ENCODE results near the gene STK24. TPM values are rescaled to one million over a fixed set of nuclear protein-coding genes. Genes with fewer than 3 reads are reported as not detected.

STK24 gene
- polyA plus RNA-seq, 2 of the 4 experiments (the other 2 are of a cell fraction): 46.1 to 55.6 TPM

GRCh38 chr13:98458431-98458830 lies 118.5 kb downstream of the STK24 start:
- Histone ChIP-seq H3K4me2 (no peak overlapping the region), H3K4me1 (peaks cover 11% of the 10 kb centered on the region; the same call in 2 of the 3 replicates), H3K4me3 (no peak overlapping the region), H3K27ac (no peak overlapping the region), H3K9me3 (no peaks in the 10 kb centered on the region)
- CTCF ChIA-PET: interaction anchor here (2.3 to 4.4 kb wide), 3 partner anchors 8 to 13 kb away, joined by 11 to 27 read pairs (median 13); no protein-coding TSS in a partner anchor
- 84% methylated on average over 13 of the region's 16 CpGs for WGBS (ENCODE audit: missing lambda C conversion rate)
- TF ChIP-seq CHD4 (IDR thresholded peaks at IDR 0.05; ENCODE audit: borderline replicate concordance): no peak
- no peak for TF ChIP-seq GATA3 (IDR thresholded peaks at IDR 0.05; ENCODE audit: borderline replicate concordance)
- TF ChIP-seq ZSCAN20 (CRISPR knock-in tag; IDR thresholded peaks at IDR 0.05): no peak
- TF ChIP-seq HMGXB4 (CRISPR knock-in tag; IDR thresholded peaks at IDR 0.05; ENCODE audit: borderline replicate concordance): no peak
- no peak for TF ChIP-seq RAD21 (conservative IDR thresholded peaks at IDR 0.05 in 1 of 2, IDR thresholded peaks at IDR 0.05 in 1 of 2)
- no peak for TF ChIP-seq EHF (CRISPR knock-in tag; IDR thresholded peaks at IDR 0.05)
- TF ChIP-seq ZNF302 (CRISPR knock-in tag; IDR thresholded peaks at IDR 0.05): no peak
- TF ChIP-seq JUN (IDR thresholded peaks at IDR 0.05): no peak
- no peak for TF ChIP-seq CEBPB (IDR thresholded peaks at IDR 0.05)
- no peak for TF ChIP-seq POLR2AphosphoS2 (conservative IDR thresholded peaks at IDR 0.05; ENCODE audit: low read length)
- no peak for TF ChIP-seq RCOR1 (IDR thresholded peaks at IDR 0.05; ENCODE audit: low read depth, low read length)
- TF ChIP-seq HES2 (IDR thresholded peaks at IDR 0.05): no peak
- TF ChIP-seq MAZ (IDR thresholded peaks at IDR 0.05; ENCODE audit: borderline replicate concordance, low read depth, low read length): no peak
- TF ChIP-seq HOXB5 (CRISPR knock-in tag; IDR thresholded peaks at IDR 0.05): no peak
- no peak for TF ChIP-seq PHF8 (IDR thresholded peaks at IDR 0.05; ENCODE audit: borderline replicate concordance, low read depth)
- no peak for TF ChIP-seq ZC3H11A (IDR thresholded peaks at IDR 0.05)
- TF ChIP-seq NFE2L2 (conservative IDR thresholded peaks at IDR 0.05; ENCODE audit: low read length): no peak
- TF ChIP-seq USF2 (IDR thresholded peaks at IDR 0.05): no peak
- FAIRE-seq (no peak), ATAC-seq (no peak), DNase-seq (ENCODE audit: low read depth in 1 of 2, low spot score in 1 of 2) (no peak)
- POLR2A ChIA-PET: no interaction called here

GRCh38 chr13:98457053-98457452 lies 119.9 kb downstream of the STK24 start:
- Histone ChIP-seq H3K9me3 (no peaks in the 10 kb centered on the region), H3K27ac (no peak overlapping the region), H3K4me3 (no peak overlapping the region), H3K4me2 (no peak overlapping the region), H3K4me1 (peaks cover 11% of the 10 kb centered on the region; the same call in 2 of the 3 replicates)
- whole genome bisulfite sequencing (ENCODE audit: missing lambda C conversion rate): 95% methylated on average over 13 of the region's 13 CpGs
- TF ChIP-seq CEBPB (IDR thresholded peaks at IDR 0.05) (no peak), EHMT2 (IDR thresholded peaks at IDR 0.05; ENCODE audit: low read depth) (no peak)
- no peak for DNase-seq (ENCODE audit: low read depth in 1 of 2, low spot score in 1 of 2)
- POLR2A ChIA-PET: interaction anchor here (0.7 kb wide), 1 partner anchor 13 kb away, joined by 3 read pairs; no protein-coding TSS in a partner anchor
- CTCF ChIA-PET: interaction anchor here (1.0 to 4.4 kb wide), 5 partner anchors 9 to 216 kb away, joined by 4 to 27 read pairs (median 11); no protein-coding TSS in a partner anchor
- ATAC-seq: no peak
- no peak for FAIRE-seq

- Histone ChIP-seq H3K4me1 (peaks cover 11% of the 10 kb centered on the region; the same call in 2 of the 3 replicates), H3K4me2 (no peak overlapping the region), H3K4me3 (no peak overlapping the region), H3K9me3 (no peaks in the 10 kb centered on the region), H3K27ac (no peak overlapping the region)
- no peak for TF ChIP-seq RFX5 (IDR thresholded peaks at IDR 0.05)
- TF ChIP-seq KDM1A (IDR thresholded peaks at IDR 0.05; ENCODE audit: low read depth): no peak
- no peak for TF ChIP-seq NR3C1 (IDR thresholded peaks at IDR 0.05)
- no peak for TF ChIP-seq JUNB (IDR thresholded peaks at IDR 0.05)
- no peak for TF ChIP-seq POLR2AphosphoS2 (conservative IDR thresholded peaks at IDR 0.05; ENCODE audit: low read length)
- no peak for TF ChIP-seq NFE2L2 (conservative IDR thresholded peaks at IDR 0.05; ENCODE audit: low read length)
- TF ChIP-seq HOXB13 (CRISPR knock-in tag; IDR thresholded peaks at IDR 0.05; ENCODE audit: low read depth): no peak
- POLR2A ChIA-PET: no interaction called here
- no peak for DNase-seq (ENCODE audit: low read depth in 1 of 2, low spot score in 1 of 2)
- CTCF ChIA-PET: interaction anchor here (1.0 to 4.4 kb wide), 5 partner anchors 8 to 217 kb away, joined by 4 to 27 read pairs (median 11); no protein-coding TSS in a partner anchor
- WGBS (ENCODE audit: missing lambda C conversion rate): 90% methylated on average over 5 of the region's 6 CpGs
- FAIRE-seq: no peak
- no peak for ATAC-seq
Measured at GRCh38 chr13:98456413-98456845, 120.5 kb downstream of the STK24 start.

Measured in A549 (cell line).